NCI-H526 (cell line): ENCODE data around the gene POTEG.
"Not testable (repeated sequence)": the region's sequence is repeated elsewhere in the genome, so short reads cannot be mapped to it uniquely, and the experiment has no call there.

ENCODE experiments used
- DNase-seq, 2 experiments: peaks; one replicate each; lab custom pipeline; 2025; lab: John Stamatoyannopoulos, UW

POTEG gene

GRCh38 chr14:19372813-19373500 is 61.2 kb downstream of the POTEG start:
- DNase-seq, result not testable (repeated sequence)

- DNase-seq, result not testable (repeated sequence)
These were observed 62.4 kb downstream of the POTEG start for GRCh38 chr14:19371767-19372166.

DNA sequence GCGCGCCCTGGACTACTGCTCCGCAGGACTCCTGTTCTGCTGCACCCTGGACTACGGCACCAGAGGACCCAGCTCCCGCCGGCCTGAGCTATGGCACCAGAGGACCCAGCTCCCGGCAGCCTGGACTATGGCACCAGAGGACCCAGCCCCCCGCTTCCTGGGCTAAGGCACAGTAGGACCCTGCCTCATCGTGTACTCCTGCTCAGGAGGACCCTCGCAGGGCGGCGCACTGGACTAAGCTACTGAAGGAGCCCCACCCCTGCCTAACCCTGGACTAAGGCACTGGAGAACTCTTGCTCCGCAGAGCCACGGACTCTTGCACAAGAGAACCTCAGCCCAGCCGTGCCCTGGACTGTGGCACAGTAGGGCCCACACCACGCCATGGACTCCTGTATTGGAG is 71.3 kb downstream of the POTEG start:
- DNase-seq, result not testable (repeated sequence)

DNA sequence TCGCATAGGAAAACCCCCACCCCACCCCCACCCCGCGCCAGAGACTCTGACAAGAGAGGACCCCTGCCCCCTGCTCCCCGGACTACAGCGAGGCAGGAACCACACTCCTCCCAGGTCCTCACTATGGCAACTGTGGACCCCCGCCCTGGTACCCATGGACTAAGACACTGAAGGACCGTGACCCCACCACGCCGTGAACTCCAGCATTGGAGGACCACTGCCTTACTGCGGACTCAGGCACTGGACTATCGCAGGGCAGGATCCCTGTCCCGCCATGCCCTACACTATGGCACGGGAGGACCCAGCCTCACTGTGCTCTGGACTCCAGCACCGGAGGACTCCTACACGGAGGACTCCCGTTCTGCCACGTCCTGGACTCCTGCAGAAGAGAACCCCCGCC is 71.8 kb downstream of the POTEG start:
- DNase-seq, result not testable (repeated sequence)

DNA sequence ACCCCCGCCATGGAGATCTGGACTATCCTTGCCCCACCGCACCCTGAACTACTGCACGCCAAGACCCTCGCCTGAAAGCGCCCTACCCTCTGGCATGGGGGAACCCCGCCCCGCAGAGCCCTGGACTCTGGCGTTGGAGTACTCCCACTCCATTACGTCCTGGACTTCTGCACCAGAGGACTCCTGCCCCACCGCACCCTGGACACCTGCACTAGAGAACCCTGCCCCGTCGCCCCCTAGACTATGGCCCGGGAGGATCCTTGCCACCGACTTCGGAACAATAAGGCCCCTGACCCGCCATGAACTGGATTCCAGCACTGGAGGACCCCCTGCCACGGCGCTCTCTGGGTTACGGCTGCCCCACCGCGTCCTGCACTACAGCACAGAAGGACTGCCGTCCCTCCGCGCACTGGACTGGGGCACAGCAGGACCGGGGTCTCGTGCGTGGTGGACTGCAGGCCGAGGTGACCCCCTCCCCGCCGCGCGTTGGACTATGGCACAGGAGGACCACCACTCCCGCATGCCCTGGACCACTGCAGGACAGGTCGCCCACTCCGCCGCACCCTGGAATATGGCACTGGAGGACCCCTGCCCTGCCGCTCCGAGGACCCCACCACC is 72.4 kb downstream of the POTEG start:
- DNase-seq, result not testable (repeated sequence)

- not testable (repeated sequence) for DNase-seq
These were observed 73.1 kb downstream of the POTEG start for GRCh38 chr14:19360937-19361635.
